Myocyte (in vitro differentiated cells): ENCODE measurements around the gene C6orf132. TPM values are rescaled to one million over a fixed set of nuclear protein-coding genes. Genes with fewer than 3 reads are reported as not detected.

Experiments used
- DNase-seq: peaks from one replicate; pipeline ENCODE4 v3.0.0-alpha.2; 2012; ENCODE audit warnings: low read depth
- total RNA-seq: library from RNA; depleted of rRNA; stranded (reverse); fragments of >200 nt; gene quantifications from 2 replicates; pipeline ENCODE4 v1.2.3, GENCODE V29; 2014

The C6orf132 gene
- total RNA-seq, 1 donor from 2014 or later = 0.16 TPM

- no peak for DNase-seq
These were observed 36.1 kb downstream of the C6orf132 start for GRCh38 chr6:42106112-42107023.

- no peak for DNase-seq
These were observed 36.7 kb downstream of the C6orf132 start for GRCh38 chr6:42105709-42106108.

- DNase-seq = no peak
These were observed 37.2 kb downstream of the C6orf132 start for GRCh38 chr6:42105156-42105648.

DNA sequence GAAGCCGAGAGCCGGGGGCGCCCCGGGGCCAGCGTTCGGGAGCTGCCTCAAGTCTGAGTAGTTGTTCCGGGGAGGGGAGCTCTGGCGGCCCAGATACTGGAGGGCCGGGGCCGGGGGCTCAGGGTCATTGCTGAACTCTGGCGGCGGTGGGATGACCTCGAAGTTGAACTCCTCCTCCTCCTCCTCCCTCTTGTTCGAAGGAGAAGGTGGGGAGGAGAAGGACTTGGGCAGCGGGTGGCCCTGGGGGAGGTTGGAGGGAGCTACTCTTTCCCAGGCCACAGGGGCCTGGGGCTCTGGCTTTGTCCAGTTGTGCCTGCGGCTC, 37.7 kb downstream of the C6orf132 start:
- no peak for DNase-seq

DNA sequence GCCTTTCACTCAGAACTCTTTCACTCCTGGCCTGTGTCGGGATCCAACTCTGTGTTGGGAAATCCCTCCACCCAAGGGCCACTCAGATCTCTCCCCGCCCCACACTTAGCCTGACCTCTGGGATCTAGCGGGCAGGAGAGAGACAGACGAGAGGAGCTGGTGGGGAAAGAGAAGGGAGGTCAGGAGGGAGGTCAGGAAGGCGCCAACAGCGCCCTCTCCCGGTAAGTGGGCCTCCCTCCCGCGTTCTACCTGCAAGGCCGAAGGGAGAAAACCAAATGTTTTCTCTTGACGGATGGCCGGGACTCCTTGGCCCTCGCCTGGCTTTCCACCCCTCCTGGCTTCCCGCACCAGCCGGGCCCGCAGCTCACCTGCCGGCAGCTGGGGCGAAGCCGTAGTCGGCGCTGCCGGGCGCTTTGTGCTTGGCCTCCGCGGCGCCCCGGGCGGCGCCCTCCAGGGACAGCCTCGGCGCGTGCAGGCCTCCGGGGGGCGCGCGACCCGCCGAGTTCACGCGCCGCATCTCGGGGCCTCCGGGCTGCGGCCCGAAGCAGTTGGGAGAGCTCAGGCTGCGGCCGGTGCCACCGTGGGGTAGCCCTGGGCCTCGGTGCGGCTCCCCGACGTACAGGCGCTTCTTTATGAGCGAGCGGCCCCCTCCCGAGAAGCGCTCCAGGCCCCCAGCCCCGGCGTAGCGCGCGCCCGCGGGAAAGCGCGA, 38.2 kb downstream of the C6orf132 start:
- no peak for DNase-seq

GRCh38 chr6:42103753-42104094, 38.7 kb downstream of the C6orf132 start:
- DNase-seq = no peak

DNA sequence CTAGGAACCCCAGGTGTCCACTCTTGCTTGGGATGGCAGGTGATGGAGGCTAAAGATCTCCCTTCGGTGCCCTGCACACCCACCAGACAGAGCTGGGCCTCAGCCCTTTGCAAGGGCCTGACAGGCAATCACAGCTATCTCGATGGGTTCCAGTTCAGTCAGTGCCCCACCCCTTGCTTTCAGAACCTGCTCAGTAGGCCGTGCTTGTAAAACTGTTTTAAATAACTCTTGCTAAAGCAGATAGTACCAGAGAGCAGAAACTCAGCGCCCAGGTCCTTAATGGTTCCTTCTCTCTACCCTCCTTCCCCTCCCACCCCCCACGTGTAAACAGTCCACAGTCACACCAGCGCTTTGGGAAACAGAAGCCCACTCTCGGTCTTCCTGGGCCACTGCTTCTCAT, 39.2 kb downstream of the C6orf132 start:
- DNase-seq = no peak

GRCh38 chr6:42101186-42101657, 41.2 kb downstream of the C6orf132 start:
- no peak for DNase-seq

- no peak for DNase-seq
These were observed 42.2 kb downstream of the C6orf132 start for GRCh38 chr6:42100029-42100901.

- DNase-seq = peak; percentile 48
These were observed 42.9 kb downstream of the C6orf132 start for GRCh38 chr6:42099340-42100028.

GRCh38 chr6:42095776-42096541, 46.5 kb downstream of the C6orf132 start:
- peak; percentile 19 for DNase-seq

- DNase-seq = peak; percentile 44
These were observed 47.3 kb downstream of the C6orf132 start for GRCh38 chr6:42095094-42095493.

DNA sequence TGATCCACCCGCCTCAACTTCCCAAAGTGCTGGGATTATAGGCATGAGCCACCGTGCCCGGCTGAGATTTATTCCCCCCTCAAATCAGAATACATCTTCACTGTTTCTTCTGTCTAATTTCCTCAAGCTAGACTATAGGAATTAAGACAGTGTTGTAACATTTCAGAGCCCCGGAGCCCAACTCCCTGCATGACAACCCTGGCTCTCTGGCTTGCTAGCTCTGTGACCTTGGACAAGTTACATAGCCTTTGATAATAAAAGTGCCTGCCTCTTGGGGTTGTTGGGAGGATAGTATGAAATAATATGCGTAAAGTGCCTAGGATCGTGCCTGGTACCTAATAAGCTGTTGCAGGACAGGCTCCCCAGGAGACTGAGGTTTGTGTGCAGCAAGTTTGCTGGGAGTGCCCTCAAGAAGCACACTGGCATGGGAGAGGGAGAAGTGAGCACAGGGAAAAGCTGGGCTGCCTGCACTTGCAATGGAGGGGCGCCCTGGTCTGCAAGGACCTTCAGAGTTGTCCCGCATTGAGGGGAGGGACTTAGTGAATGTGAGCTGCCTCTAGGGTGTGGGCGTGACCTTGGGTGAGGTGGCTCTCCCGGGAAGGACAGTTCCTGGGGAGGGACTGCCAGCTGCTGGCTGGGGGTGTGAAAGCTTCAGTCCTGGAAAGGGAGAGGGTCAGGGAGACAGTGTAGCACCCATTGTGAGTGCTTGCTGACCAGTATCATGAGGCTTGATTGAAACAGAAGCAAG, 48.7 kb downstream of the C6orf132 start:
- no peak for DNase-seq

DNA sequence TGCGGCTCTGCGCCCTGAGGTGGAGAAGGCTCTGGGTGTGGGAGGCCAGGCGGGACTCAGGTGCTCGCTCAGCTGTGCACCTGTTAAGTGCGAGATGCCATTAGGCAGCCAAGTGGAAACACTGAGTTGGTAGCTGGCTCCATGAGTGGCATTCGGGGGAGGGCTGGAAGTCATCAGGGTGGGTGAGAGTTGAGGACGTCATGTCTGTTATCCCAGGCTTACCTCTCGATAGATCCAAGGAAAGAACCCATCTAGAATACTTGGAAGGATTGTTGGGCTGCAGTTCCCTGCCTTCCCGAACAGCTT, 50.7 kb downstream of the C6orf132 start:
- DNase-seq = no peak

GRCh38 chr6:42090819-42091717, 51.4 kb downstream of the C6orf132 start:
- DNase-seq = no peak

- no peak for DNase-seq
These were observed 54.3 kb downstream of the C6orf132 start for GRCh38 chr6:42088101-42088591.

- no peak for DNase-seq
These were observed 56.1 kb downstream of the C6orf132 start for GRCh38 chr6:42086046-42087035.
